AG04450 (cell line): ENCODE data around the gene MRPL51. TPM values are rescaled to one million over a fixed set of nuclear protein-coding genes. Genes with fewer than 3 reads are reported as not detected.
A peak's percentile ranks its signal among the peaks of the same experiment; 100 is the strongest.

Experiments
- CTCF ChIA-PET: fragments of 300-600, 350-600 bp; formaldehyde crosslinking; extraction: SDS; loops from one replicate; lab custom pipeline; 2022; ENCODE audit warnings: antibody characterized with exemption, inconsistent platforms; lab: Charles Lee
- POLR2A ChIA-PET: fragments of 350-600 bp; formaldehyde crosslinking; extraction: SDS; loops from one replicate; lab custom pipeline; 2021; ENCODE audit warnings: antibody characterized with exemption, inconsistent platforms; lab: Yijun Ruan, JAX
- DNase-seq: peaks from one replicate; pipeline ENCODE4 v3.0.0-alpha.2; 2011; ENCODE audit warnings: low read depth, low spot score
- H3K27ac ChIP-seq: one replicate; pipeline ENCODE4 v1.5.1; 2012; ENCODE audit warnings: low read depth, low read length, control low read depth
- H3K27me3 ChIP-seq: one replicate; pipeline ENCODE4 v1.6.0; 2012; ENCODE audit warnings: low read length; ENCODE audit not compliant: control insufficient read depth, insufficient read depth
- H3K4me3 ChIP-seq: 2 replicates; pipeline ENCODE4 v1.5.1; 2011; ENCODE audit warnings: mild to moderate bottlenecking, low read depth, low read length, control low read depth
- H3K9me3 ChIP-seq: 2 replicates; pipeline ENCODE4 v1.5.1; 2012; ENCODE audit warnings: low read length; ENCODE audit not compliant: control insufficient read depth, insufficient read depth
- polyA plus RNA-seq: library from polyadenylated mRNA; depleted of rRNA; stranded (reverse); fragments of >200 nt; gene quantifications from 2 replicates; pipeline ENCODE4 v1.2.3, GENCODE V29; 2011
- TF ChIP-seq, protein P1 (sequence below): IDR thresholded peaks from 2 replicates; pipeline ENCODE4 v1.5.1; 2011; ENCODE audit warnings: low read depth, low read length, control low read depth, inconsistent platforms

Gene MRPL51
- polyA plus RNA-seq, 1 experiment: 165 TPM

DNA sequence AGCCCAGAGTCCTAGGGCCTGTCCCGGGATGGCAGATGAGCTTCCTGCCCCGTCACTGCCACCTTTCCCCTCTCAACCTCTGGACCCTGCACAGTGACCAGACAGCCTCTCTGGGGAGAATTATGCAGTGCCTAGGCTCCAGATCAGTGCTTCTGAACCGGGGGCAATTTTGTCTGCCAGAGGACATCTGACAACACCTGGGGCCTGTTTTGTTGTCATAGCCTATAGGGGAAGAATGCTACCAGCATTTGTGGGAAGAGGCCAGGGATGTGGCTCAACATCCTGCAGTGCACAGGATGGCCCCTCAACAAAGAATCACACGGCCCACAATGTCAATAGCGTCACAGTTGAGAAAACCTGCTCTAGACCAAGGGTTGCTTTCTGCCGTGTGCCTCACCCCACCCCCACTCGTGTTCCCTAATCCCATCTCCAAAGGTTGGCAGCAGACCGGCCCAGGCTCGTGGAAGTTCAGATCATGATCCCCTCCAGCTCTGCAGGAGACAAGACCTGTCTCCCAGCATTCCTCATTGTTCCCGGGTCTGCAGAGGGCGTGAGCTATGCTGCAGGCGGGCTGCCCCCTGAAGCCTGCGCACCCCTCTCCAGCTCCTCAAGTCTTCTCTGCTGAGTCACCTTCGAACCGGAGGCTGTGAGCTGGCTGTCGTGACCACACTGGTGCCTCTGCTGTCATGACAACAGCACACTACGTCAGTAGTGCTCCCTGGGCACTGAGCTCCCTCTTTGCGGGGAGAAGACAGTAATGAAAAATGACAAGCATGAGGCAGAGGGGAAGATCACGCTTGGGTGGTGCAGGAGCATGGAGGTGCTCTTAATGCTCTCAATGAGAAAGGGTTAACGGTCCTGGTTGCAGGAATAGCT lies 39.2 kb upstream of the MRPL51 start:
- Histone ChIP-seq H3K27me3 (no peaks in the 10 kb centered on the region), H3K9me3 (peaks cover 7% of the 10 kb centered on the region; the same call in 1 of the 2 replicates), H3K27ac (peak overlapping the region; percentile 95), H3K4me3 (peak overlapping the region; percentile 60)
- peak; percentile 88 for DNase-seq
- TF ChIP-seq, protein P1, sequence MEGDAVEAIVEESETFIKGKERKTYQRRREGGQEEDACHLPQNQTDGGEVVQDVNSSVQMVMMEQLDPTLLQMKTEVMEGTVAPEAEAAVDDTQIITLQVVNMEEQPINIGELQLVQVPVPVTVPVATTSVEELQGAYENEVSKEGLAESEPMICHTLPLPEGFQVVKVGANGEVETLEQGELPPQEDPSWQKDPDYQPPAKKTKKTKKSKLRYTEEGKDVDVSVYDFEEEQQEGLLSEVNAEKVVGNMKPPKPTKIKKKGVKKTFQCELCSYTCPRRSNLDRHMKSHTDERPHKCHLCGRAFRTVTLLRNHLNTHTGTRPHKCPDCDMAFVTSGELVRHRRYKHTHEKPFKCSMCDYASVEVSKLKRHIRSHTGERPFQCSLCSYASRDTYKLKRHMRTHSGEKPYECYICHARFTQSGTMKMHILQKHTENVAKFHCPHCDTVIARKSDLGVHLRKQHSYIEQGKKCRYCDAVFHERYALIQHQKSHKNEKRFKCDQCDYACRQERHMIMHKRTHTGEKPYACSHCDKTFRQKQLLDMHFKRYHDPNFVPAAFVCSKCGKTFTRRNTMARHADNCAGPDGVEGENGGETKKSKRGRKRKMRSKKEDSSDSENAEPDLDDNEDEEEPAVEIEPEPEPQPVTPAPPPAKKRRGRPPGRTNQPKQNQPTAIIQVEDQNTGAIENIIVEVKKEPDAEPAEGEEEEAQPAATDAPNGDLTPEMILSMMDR: no peak
- CTCF ChIA-PET: interaction anchor here (0.9 kb wide), 1 partner anchor 109 kb away, joined by 3 read pairs; no protein-coding TSS in a partner anchor
- POLR2A ChIA-PET: interaction anchor here (0.7 to 2.6 kb wide), 10 partner anchors 16 to 340 kb away, joined by 3 to 22 read pairs (median 4); partner anchors contain the start of genes MRPL51, SPSB2 and VAMP1

DNA sequence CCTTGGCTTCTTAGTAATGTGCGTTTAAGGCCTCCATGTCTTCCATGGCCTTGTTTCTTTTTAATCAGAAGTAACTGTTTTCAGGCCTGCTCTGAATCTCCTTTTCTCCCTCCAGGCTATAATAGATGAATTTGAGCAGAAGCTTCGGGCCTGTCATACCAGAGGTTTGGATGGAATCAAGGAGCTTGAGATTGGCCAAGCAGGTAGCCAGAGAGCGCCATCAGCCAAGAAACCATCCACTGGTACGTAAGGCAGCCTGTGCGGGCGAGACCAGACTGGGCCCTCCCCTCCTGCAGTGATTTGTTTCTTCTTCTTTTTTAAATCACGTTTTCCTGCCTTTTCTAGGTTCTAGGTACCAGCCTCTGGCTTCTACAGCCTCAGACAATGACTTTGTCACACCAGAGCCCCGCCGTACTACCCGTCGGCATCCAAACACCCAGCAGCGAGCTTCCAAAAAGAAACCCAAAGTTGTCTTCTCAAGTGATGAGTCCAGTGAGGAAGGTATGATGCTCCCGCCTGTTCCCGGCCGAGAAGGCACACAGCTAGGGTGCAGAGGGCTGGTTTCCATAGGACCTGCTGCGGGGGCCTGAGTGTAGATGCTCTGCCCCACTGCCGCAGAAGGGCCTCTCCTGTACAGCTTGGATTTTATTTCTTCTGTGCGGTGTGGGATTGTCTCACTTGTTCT lies 37.7 kb upstream of the MRPL51 start:
- H3K27me3 ChIP-seq: no peaks in the 10 kb centered on the region
- no peak for DNase-seq
- no peak overlapping the region for H3K4me3 ChIP-seq
- peaks cover 7% of the 10 kb centered on the region; the same call in 1 of the 2 replicates for H3K9me3 ChIP-seq
- no peak overlapping the region for H3K27ac ChIP-seq
- ChIA-PET POLR2A (interaction anchor here (2.6 kb wide), 1 partner anchor 60 kb away, joined by 22 read pairs; the partner anchor contains the start of gene VAMP1), CTCF (no interaction called here)
- TF ChIP-seq, protein P1: no peak

DNA sequence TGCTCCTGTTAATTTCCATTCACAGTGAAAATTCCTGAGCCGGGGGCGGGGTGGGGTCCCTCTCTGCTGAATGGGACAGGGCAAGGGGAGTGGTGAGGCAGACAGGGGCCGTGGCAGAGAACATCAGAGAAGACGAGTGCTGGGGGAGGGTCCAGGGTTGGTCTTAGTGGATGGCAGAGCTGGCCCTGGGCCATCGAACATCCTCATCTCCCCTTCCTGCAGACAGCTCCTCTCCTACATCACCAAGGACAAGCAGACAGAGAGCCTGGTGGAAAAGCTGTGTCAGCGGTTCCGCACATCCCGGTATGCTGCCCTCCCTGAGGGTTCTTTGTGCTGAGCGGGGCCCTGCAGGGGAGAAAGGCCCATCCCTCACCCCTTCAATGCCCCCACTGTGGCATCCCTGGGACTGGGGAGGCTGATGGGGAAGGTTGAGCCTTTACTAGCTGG lies 36.3 kb upstream of the MRPL51 start:
- H3K9me3 ChIP-seq: peaks cover 4% of the 10 kb centered on the region; the same call in 1 of the 2 replicates
- ChIA-PET POLR2A (no interaction called here), CTCF (interaction anchor here (1.1 kb wide), 1 partner anchor 64 kb away, joined by 3 read pairs; no protein-coding TSS in a partner anchor)
- no peak for DNase-seq
- no peak overlapping the region for H3K4me3 ChIP-seq
- TF ChIP-seq, protein P1: no peak
- no peaks in the 10 kb centered on the region for H3K27me3 ChIP-seq
- no peak overlapping the region for H3K27ac ChIP-seq

DNA sequence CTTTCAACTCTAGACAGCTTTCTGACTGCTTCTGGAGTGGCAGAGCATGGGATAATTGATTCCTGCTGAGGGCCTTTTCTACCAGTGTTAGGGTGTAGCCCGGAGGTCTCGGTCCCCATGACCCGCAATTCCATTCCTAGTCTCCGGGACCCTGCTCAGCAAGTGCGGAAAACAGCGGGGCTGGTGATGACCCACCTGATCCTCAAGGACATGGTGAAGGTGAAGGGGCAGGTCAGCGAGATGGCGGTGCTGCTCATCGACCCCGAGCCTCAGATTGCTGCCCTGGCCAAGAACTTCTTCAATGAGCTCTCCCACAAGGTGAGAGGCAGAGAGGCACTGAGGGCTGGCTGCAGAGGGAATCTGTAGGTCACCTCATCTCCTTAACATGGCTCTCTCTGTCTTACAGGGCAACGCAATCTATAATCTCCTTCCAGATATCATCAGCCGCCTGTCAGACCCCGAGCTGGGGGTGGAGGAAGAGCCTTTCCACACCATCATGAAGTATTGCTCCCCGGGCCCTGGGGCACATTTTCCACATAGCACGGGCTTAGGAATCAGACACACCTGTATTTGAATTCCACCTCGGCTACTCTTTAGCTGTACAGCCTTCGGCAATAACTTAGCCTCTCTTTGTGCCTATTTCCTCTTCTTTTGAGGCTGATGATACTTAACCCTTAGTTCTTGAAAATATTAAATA lies 35.6 kb upstream of the MRPL51 start:
- Histone ChIP-seq H3K27ac (no peak overlapping the region), H3K4me3 (no peak overlapping the region), H3K27me3 (no peaks in the 10 kb centered on the region), H3K9me3 (peaks cover 3% of the 10 kb centered on the region; the same call in 1 of the 2 replicates)
- POLR2A ChIA-PET: no interaction called here
- DNase-seq: no peak
- TF ChIP-seq, protein P1: no peak
- CTCF ChIA-PET: interaction anchor here (1.1 kb wide), 1 partner anchor 63 kb away, joined by 3 read pairs; no protein-coding TSS in a partner anchor
